Breast epithelium (tissue), 4 donors: ENCODE measurements around the gene LPCAT4. TPM values are rescaled to one million over a fixed set of nuclear protein-coding genes. Genes with fewer than 3 reads are reported as not detected.

ENCODE experiments used
- DNase-seq, 2 donors: peaks; one replicate each; pipeline ENCODE4 v3.0.0-alpha.2; 2019; ENCODE audit warnings: low spot score in 2 of 2
- H3K27ac ChIP-seq, 2 donors: fragments of 200-600 bp; sonication (generic) in 1 of 2; one replicate each; pipeline ENCODE4 v1.5.1; 2016 to 2019; ENCODE audit warnings: mild to moderate bottlenecking in 1 of 2
- H3K27me3 ChIP-seq, 2 donors: fragments of 200-600 bp; sonication (generic) in 1 of 2; one replicate each; pipeline versions ENCODE4 v1.5.1 to v1.6.0; 2017 to 2019; ENCODE audit warnings: control low read depth in 1 of 2, mild to moderate bottlenecking in 1 of 2
- H3K36me3 ChIP-seq: fragments of 200-600 bp; one replicate; pipeline ENCODE4 v1.5.1; 2019
- H3K4me1 ChIP-seq, 2 donors: fragments of 200-600 bp; sonication (generic); one replicate each; pipeline ENCODE4 v1.5.1; 2016 to 2019; ENCODE audit warnings: control low read depth in 1 of 2
- H3K4me3 ChIP-seq, 3 donors: fragments of 200-600 bp; sonication (generic); 1 replicate in 2 of 3; 2 replicates in 1 of 3; pipeline ENCODE4 v1.5.1; 2016 to 2019; ENCODE audit warnings: mild to moderate bottlenecking in 3 of 3, moderate library complexity in 2 of 3
- H3K9me3 ChIP-seq, 2 donors: fragments of 200-600 bp; sonication (generic) in 1 of 2; one replicate each; pipeline ENCODE4 v1.5.1; 2016 to 2019; ENCODE audit warnings: control low read depth in 1 of 2
- POLR2A ChIP-seq: fragments of 450-650 bp; IDR thresholded peaks from one replicate; pipeline ENCODE4 v1.6.1; 2016; ENCODE audit warnings: antibody characterized with exemption, mild to moderate bottlenecking, moderate library complexity
- POLR2AphosphoS5 ChIP-seq, 3 donors: sonication (generic); formaldehyde crosslinking; IDR thresholded peaks; one replicate each; pipeline ENCODE4 v1.6.1; 2017; ENCODE audit warnings: antibody characterized with exemption in 3 of 3
- intact Hi-C: fragments of 100-400 bp; cut with DNase I; formaldehyde crosslinking; loops from one replicate; pipeline ENCODE4 v1.15.1; 2023; ENCODE audit warnings: low total_unique reads
- total RNA-seq, 3 donors: library from RNA; depleted of rRNA; stranded (reverse); fragments of >200 nt; gene quantifications; one replicate each; pipeline ENCODE4 v1.1.0, GENCODE V29; 2016
- TF ChIP-seq, protein P1 (sequence below), 3 donors: fragments of 450-650 bp; IDR thresholded peaks; one replicate each; pipeline ENCODE4 v1.5.1; 2016 to 2017; ENCODE audit warnings: antibody characterized with exemption in 3 of 3, mild to moderate bottlenecking in 3 of 3, moderate library complexity in 3 of 3

The LPCAT4 gene
- total RNA-seq, 3 donors from 2014 or later: 10.7 to 16.4 (median 13.8) TPM

- intact Hi-C loops: no loop called here
- Histone ChIP-seq H3K27ac (peak overlapping the region; percentile 3 to 92), H3K4me1 (peaks cover 0 to 4% of the 10 kb centered on the region in 2 donors), H3K9me3 (no peaks in the 10 kb centered on the region), H3K36me3 (no peaks in the 10 kb centered on the region), H3K4me3 (peak overlapping the region; percentile 75 to 87 (median 83)), H3K27me3 (no peaks in the 10 kb centered on the region)
- no peak for DNase-seq
- TF ChIP-seq, protein P1, sequence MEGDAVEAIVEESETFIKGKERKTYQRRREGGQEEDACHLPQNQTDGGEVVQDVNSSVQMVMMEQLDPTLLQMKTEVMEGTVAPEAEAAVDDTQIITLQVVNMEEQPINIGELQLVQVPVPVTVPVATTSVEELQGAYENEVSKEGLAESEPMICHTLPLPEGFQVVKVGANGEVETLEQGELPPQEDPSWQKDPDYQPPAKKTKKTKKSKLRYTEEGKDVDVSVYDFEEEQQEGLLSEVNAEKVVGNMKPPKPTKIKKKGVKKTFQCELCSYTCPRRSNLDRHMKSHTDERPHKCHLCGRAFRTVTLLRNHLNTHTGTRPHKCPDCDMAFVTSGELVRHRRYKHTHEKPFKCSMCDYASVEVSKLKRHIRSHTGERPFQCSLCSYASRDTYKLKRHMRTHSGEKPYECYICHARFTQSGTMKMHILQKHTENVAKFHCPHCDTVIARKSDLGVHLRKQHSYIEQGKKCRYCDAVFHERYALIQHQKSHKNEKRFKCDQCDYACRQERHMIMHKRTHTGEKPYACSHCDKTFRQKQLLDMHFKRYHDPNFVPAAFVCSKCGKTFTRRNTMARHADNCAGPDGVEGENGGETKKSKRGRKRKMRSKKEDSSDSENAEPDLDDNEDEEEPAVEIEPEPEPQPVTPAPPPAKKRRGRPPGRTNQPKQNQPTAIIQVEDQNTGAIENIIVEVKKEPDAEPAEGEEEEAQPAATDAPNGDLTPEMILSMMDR (IDR thresholded peaks at IDR 0.05): no peak
- TF ChIP-seq POLR2A: no peak
- TF ChIP-seq POLR2AphosphoS5 (IDR thresholded peaks at IDR 0.05): no peak
Observed at GRCh38 chr15:34366271-34367065, 528 bp downstream of the LPCAT4 start.

- intact Hi-C loops: no loop called here
- TF ChIP-seq POLR2AphosphoS5 (IDR thresholded peaks at IDR 0.05) (no peak), POLR2A (no peak)
- TF ChIP-seq, protein P1 (IDR thresholded peaks at IDR 0.05): no peak
- Histone ChIP-seq H3K27me3 (no peaks in the 10 kb centered on the region), H3K4me1 (peaks cover 0 to 4% of the 10 kb centered on the region in 2 donors), H3K4me3 (peak overlapping the region; percentile 75 to 87 (median 83)), H3K27ac (peak overlapping the region; percentile 3 to 92), H3K36me3 (no peaks in the 10 kb centered on the region), H3K9me3 (no peaks in the 10 kb centered on the region)
- no peak for DNase-seq
Observed at GRCh38 chr15:34365836-34366235, 1.2 kb downstream of the LPCAT4 start.

- Histone ChIP-seq H3K27me3 (no peaks in the 10 kb centered on the region), H3K4me1 (peaks cover 0 to 4% of the 10 kb centered on the region in 2 donors), H3K27ac (peak overlapping the region; percentile 3 to 92), H3K4me3 (peak overlapping the region in 2 of 3 donors; percentile 75 to 87), H3K36me3 (no peaks in the 10 kb centered on the region), H3K9me3 (no peaks in the 10 kb centered on the region)
- intact Hi-C loops: no loop called here
- DNase-seq: no peak
- no peak for TF ChIP-seq POLR2A
- TF ChIP-seq POLR2AphosphoS5 (IDR thresholded peaks at IDR 0.05): no peak
- TF ChIP-seq, protein P1 (IDR thresholded peaks at IDR 0.05): no peak
Observed at GRCh38 chr15:34365091-34365825, 1.7 kb downstream of the LPCAT4 start.

GRCh38 chr15:34364041-34364440, 3.0 kb downstream of the LPCAT4 start:
- intact Hi-C loops: no loop called here
- Histone ChIP-seq H3K4me1 (peaks cover 0 to 4% of the 10 kb centered on the region in 2 donors), H3K27ac (no peak overlapping the region), H3K9me3 (no peaks in the 10 kb centered on the region), H3K27me3 (no peaks in the 10 kb centered on the region), H3K4me3 (no peak overlapping the region), H3K36me3 (no peaks in the 10 kb centered on the region)
- no peak for TF ChIP-seq POLR2A
- TF ChIP-seq POLR2AphosphoS5 (IDR thresholded peaks at IDR 0.05): no peak
- TF ChIP-seq, protein P1 (IDR thresholded peaks at IDR 0.05): no peak
- no peak for DNase-seq
